Activated CD8-positive, alpha-beta memory T cell treated with anti-CD3 and anti-CD28 coated beads, Interleukin-2, amount 10 ng/mL, durations not matched to agents 7 days and 5 days (primary cell): ENCODE data around the gene ARHGEF2. TPM values are rescaled to one million over a fixed set of nuclear protein-coding genes. Genes with fewer than 3 reads are reported as not detected.

Experiments used
- ATAC-seq: fragments of 150-1000 bp; cut with Tn5 transposase; one replicate; pipeline ENCODE4 v1.10.0; 2021; ENCODE audit warnings: moderate library complexity
- CTCF ChIA-PET: fragments of 350-600 bp; sonication (Branson Sonifier 250); formaldehyde crosslinking; loops from one replicate; lab custom pipeline; 2021; ENCODE audit warnings: antibody characterized with exemption; lab: Charles Lee
- DNase-seq: peaks from one replicate; pipeline ENCODE4 v3.0.0-alpha.2; 2020
- H3K27ac Mint-ChIP-seq: one replicate; pipeline ENCODE4 v1.8.0; 2021; ENCODE audit warnings: mild to moderate bottlenecking, mixed read lengths
- H3K27me3 Mint-ChIP-seq: one replicate; pipeline ENCODE4 v1.8.0; 2021; ENCODE audit warnings: mixed read lengths
- H3K36me3 Mint-ChIP-seq: one replicate; pipeline ENCODE4 v1.8.0; 2021; ENCODE audit warnings: mild to moderate bottlenecking, mixed read lengths
- H3K4me1 Mint-ChIP-seq: one replicate; pipeline ENCODE4 v1.8.0; 2021; ENCODE audit warnings: mixed read lengths
- H3K4me3 Mint-ChIP-seq: one replicate; pipeline ENCODE4 v1.8.0; 2021; ENCODE audit warnings: mild to moderate bottlenecking, moderate library complexity, mixed read lengths
- H3K9me3 Mint-ChIP-seq: one replicate; pipeline ENCODE4 v1.8.0; 2022; ENCODE audit warnings: low read depth, mixed read lengths
- microRNA-seq: library from miRNA; unstranded; fragments of <30 nt; microRNA quantifications from one replicate; pipeline ENCODE4 v1.2.0, GENCODE V29; 2022
- total RNA-seq, 2 experiments: library from RNA; stranded (reverse); gene quantifications; one replicate each; pipeline ENCODE4 v1.2.3, GENCODE V29; 2021

Gene ARHGEF2
- total RNA-seq, 2 experiments from 2014 or later: 159 to 161 TPM

DNA sequence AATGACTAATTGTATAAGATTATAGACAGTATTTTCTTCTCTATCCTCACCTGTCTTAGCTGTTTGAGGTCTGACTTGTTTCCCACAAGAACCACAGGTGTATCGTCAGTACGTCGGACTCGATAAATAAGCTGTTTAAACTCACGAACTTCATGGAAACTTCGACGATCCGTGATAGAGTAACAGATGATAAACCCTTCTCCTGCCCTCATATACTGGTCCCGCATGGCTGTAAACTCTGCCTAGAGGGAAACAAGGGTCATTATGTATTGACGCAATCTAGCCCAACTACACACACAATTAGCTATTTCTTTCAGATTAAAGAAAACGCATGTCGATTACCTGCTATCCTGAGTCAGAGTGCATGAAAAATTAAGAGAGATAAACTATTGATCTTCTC lies 74.1 kb downstream of the ARHGEF2 start:
- Mint-ChIP-seq H3K27me3 (no peaks in the 10 kb centered on the region), H3K9me3 (no peaks in the 10 kb centered on the region), H3K27ac (no peak overlapping the region), H3K4me1 (peaks cover 4% of the 10 kb centered on the region), H3K36me3 (peaks cover 36% of the 10 kb centered on the region), H3K4me3 (no peak overlapping the region)
- DNase-seq: no peak
- no peak for ATAC-seq
- CTCF ChIA-PET: interaction anchor here (0.7 to 1.6 kb wide), 4 partner anchors 9 to 79 kb away, joined by 3 read pairs; no protein-coding TSS in a partner anchor

DNA sequence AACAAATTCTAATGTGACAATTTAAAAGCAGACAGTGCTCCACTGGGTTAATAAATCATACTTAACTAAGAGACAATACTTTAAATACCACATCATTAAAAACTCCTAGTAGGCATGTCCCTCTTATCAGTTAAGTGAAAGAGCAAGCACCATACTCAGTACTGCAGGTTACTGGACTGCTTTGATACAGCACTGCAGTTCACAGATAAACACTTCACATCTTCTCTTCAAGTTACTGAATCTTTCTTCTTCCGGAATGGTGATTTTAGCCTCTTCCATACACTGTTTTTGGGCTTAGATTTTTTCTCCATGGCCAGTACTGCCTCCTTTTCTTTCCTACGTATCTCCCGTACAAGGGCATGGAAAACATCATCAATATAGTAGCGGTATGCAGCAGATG lies 78.2 kb downstream of the ARHGEF2 start:
- no peak for DNase-seq
- Mint-ChIP-seq H3K27ac (no peak overlapping the region), H3K4me1 (peaks cover 2% of the 10 kb centered on the region), H3K9me3 (no peaks in the 10 kb centered on the region), H3K36me3 (peaks cover 38% of the 10 kb centered on the region), H3K27me3 (no peaks in the 10 kb centered on the region), H3K4me3 (no peak overlapping the region)
- CTCF ChIA-PET: no interaction called here
- ATAC-seq: no peak

DNA sequence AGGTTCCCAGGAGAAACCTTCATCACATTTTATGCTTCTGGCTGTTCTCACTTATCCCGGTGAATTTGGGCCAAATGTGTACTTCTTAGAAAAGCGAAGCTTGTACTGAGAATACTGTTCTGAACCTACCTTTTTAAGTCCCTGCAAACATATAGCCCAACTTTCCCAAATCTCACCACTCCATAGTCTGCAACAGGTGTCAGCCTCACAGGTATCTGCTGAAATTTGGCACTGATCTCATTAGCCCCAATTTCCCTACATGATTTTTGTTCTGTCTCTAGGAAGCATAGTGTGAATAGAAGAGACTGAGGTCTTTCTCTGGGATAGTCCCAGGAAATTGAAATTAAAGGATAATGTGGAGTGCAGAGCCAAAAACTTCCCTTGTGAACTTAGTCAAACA lies 78.7 kb downstream of the ARHGEF2 start:
- H3K4me3 Mint-ChIP-seq: no peak overlapping the region
- ATAC-seq (no peak), DNase-seq (no peak)
- CTCF ChIA-PET: no interaction called here
- H3K4me1 Mint-ChIP-seq: peaks cover 2% of the 10 kb centered on the region
- H3K36me3 Mint-ChIP-seq: peaks cover 36% of the 10 kb centered on the region
- H3K9me3 Mint-ChIP-seq: no peaks in the 10 kb centered on the region
- H3K27ac Mint-ChIP-seq: no peak overlapping the region
- H3K27me3 Mint-ChIP-seq: no peaks in the 10 kb centered on the region

DNA sequence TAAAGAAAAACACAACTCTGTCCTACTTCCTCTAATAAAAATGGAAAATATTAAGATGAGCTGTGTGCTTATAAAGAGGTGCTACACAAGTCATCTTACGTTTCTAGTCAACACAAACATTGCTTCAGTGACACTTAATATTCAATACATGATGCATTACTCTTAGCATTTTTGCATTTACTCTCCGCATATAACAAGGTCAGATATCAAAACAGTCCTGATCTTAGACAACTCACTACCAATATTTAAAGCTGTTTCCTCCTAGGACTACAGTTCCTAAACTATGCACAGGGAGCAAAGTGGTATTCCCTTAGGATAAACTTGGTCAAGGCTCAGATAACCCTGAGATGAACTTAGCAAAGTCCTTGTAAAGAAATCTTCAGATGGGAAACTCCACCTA lies 79.5 kb downstream of the ARHGEF2 start:
- ATAC-seq (no peak), DNase-seq (no peak)
- Mint-ChIP-seq H3K4me3 (no peak overlapping the region), H3K36me3 (peaks cover 28% of the 10 kb centered on the region), H3K4me1 (peaks cover 5% of the 10 kb centered on the region), H3K27ac (no peak overlapping the region), H3K27me3 (no peaks in the 10 kb centered on the region), H3K9me3 (no peaks in the 10 kb centered on the region)
- CTCF ChIA-PET: interaction anchor here (0.6 to 1.7 kb wide), 3 partner anchors 9 to 167 kb away, joined by 3 to 4 read pairs (median 3); no protein-coding TSS in a partner anchor

DNA sequence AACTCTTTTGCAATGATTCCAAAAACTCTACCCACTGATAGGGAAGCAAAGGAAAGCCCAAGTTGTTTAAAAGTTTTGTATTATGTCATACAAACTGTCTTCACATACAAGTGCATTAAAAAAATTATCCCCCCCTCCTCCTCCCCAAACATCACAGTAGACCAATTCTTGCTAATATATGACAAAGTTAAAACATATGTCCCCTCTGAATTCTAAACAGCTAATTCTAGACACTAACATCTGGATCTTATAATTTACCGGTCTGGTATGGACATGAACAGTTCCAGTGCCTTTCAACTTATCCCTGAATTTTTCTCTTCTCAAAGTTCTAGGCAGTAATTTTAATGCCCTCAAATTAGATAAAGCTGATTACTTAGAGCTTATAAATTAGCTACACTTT lies 80.6 kb downstream of the ARHGEF2 start:
- DNase-seq (no peak), ATAC-seq (no peak)
- H3K4me3 Mint-ChIP-seq: no peak overlapping the region
- no peaks in the 10 kb centered on the region for H3K27me3 Mint-ChIP-seq
- H3K36me3 Mint-ChIP-seq: peaks cover 28% of the 10 kb centered on the region
- H3K27ac Mint-ChIP-seq: no peak overlapping the region
- H3K4me1 Mint-ChIP-seq: peaks cover 16% of the 10 kb centered on the region
- CTCF ChIA-PET: interaction anchor here (1.7 kb wide), 1 partner anchor 8 kb away, joined by 4 read pairs; no protein-coding TSS in a partner anchor
- H3K9me3 Mint-ChIP-seq: no peaks in the 10 kb centered on the region

Small RNA genes within 50 kb of the gene (microRNA-seq; reads per million reads assigned to microRNA genes)
- gene MIR6738: not detected

Other genes starting within 250 kb of the ARHGEF2 start
- 10 to 100 TPM; 71.0 to 91.9 TPM for gene GON4L, start 121.3 kb downstream of the ARHGEF2 start, total RNA-seq
- gene SYT11, start 119.0 kb downstream of the ARHGEF2 start, total RNA-seq: 10 to 100 TPM; 17.1 to 29.9 TPM
- gene RIT1, start 67.2 kb downstream of the ARHGEF2 start, total RNA-seq: 10 to 100 TPM; 24.0 to 24.7 TPM
- gene KHDC4, start 44.1 kb downstream of the ARHGEF2 start, total RNA-seq: 10 to 100 TPM; 80.2 to 99.4 TPM
- not detected for gene RXFP4, start 36.9 kb downstream of the ARHGEF2 start, total RNA-seq
- 100 to 1,000 TPM; 185 to 200 TPM for gene SSR2, start 42.4 kb upstream of the ARHGEF2 start, total RNA-seq
- 10 to 100 TPM; 40.3 to 44.8 TPM for gene UBQLN4, start 75.3 kb upstream of the ARHGEF2 start, total RNA-seq
- gene LAMTOR2, start 76.2 kb upstream of the ARHGEF2 start, total RNA-seq: 10 to 100 TPM; 59.3 to 60.6 TPM
- gene RAB25, start 82.6 kb upstream of the ARHGEF2 start, total RNA-seq: not detected
- under 1 TPM; 0.06 to 0.56 TPM for gene MEX3A, start 103.9 kb upstream of the ARHGEF2 start, total RNA-seq
- 10 to 100 TPM; 37.3 to 41.9 TPM for gene LMNA, start 136.2 kb upstream of the ARHGEF2 start, total RNA-seq
- gene SEMA4A, start 175.0 kb upstream of the ARHGEF2 start, total RNA-seq: 10 to 100 TPM; 14.5 to 30.6 TPM
- gene SLC25A44, start 215.6 kb upstream of the ARHGEF2 start, total RNA-seq: 10 to 100 TPM; 41.4 to 48.4 TPM
- gene PMF1, start 234.5 kb upstream of the ARHGEF2 start, total RNA-seq: 10 to 100 TPM; 62.8 to 72.5 TPM